Type B pancreatic cell (in vitro differentiated cells): ENCODE results near the gene CDHR3. TPM values are rescaled to one million over a fixed set of nuclear protein-coding genes. Genes with fewer than 3 reads are reported as not detected.

Source experiments
- DNase-seq: peaks from one replicate; pipeline ENCODE4 v3.0.0; 2021; ENCODE audit warnings: mixed read lengths; ENCODE audit not compliant: unreplicated experiment; ENCODE audit errors: extremely low spot score
- H3K27ac Mint-ChIP-seq: 2 replicates; pipeline ENCODE4 v1.8.0; 2021; ENCODE audit warnings: mild to moderate bottlenecking, mixed read lengths
- H3K27me3 Mint-ChIP-seq: 2 replicates; pipeline ENCODE4 v1.8.0; 2021; ENCODE audit warnings: mixed read lengths
- H3K36me3 Mint-ChIP-seq: 2 replicates; pipeline ENCODE4 v1.8.0; 2021; ENCODE audit warnings: mixed read lengths
- H3K4me1 Mint-ChIP-seq: one replicate; pipeline ENCODE4 v1.8.0; 2021; ENCODE audit warnings: mixed read lengths; ENCODE audit not compliant: unreplicated experiment
- H3K4me3 Mint-ChIP-seq: 2 replicates; pipeline ENCODE4 v1.8.0; 2021; ENCODE audit warnings: mild to moderate bottlenecking, mixed read lengths
- H3K9me3 Mint-ChIP-seq: 2 replicates; pipeline ENCODE4 v1.8.0; 2021; ENCODE audit warnings: mixed read lengths
- CTCF ChIP-seq: fragments of 200-600 bp; sonication (generic); conservative IDR thresholded peaks from 2 replicates; pipeline ENCODE4 v1.5.0; 2021; ENCODE audit warnings: antibody characterized with exemption, mild to moderate bottlenecking
- long read RNA-seq: library from polyadenylated mRNA; unstranded; transcript quantifications from one replicate; pipeline ENCODE4 v2.0.0, GENCODE V29; 2020
- total RNA-seq: library from RNA; stranded (reverse); gene quantifications from 2 replicates; pipeline ENCODE4 v1.2.1, GENCODE V29; 2021; ENCODE audit warnings: low replicate concordance

CDHR3 gene, protein sequence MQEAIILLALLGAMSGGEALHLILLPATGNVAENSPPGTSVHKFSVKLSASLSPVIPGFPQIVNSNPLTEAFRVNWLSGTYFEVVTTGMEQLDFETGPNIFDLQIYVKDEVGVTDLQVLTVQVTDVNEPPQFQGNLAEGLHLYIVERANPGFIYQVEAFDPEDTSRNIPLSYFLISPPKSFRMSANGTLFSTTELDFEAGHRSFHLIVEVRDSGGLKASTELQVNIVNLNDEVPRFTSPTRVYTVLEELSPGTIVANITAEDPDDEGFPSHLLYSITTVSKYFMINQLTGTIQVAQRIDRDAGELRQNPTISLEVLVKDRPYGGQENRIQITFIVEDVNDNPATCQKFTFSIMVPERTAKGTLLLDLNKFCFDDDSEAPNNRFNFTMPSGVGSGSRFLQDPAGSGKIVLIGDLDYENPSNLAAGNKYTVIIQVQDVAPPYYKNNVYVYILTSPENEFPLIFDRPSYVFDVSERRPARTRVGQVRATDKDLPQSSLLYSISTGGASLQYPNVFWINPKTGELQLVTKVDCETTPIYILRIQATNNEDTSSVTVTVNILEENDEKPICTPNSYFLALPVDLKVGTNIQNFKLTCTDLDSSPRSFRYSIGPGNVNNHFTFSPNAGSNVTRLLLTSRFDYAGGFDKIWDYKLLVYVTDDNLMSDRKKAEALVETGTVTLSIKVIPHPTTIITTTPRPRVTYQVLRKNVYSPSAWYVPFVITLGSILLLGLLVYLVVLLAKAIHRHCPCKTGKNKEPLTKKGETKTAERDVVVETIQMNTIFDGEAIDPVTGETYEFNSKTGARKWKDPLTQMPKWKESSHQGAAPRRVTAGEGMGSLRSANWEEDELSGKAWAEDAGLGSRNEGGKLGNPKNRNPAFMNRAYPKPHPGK
- total RNA-seq, result 5.6 and 15.5 TPM in 2 replicates
- long read RNA-seq, partial matches to known transcripts, result 1 of 10 reads
- long read RNA-seq, other reads (novel, unspliced or antisense), result 9 of 10 reads

DNA sequence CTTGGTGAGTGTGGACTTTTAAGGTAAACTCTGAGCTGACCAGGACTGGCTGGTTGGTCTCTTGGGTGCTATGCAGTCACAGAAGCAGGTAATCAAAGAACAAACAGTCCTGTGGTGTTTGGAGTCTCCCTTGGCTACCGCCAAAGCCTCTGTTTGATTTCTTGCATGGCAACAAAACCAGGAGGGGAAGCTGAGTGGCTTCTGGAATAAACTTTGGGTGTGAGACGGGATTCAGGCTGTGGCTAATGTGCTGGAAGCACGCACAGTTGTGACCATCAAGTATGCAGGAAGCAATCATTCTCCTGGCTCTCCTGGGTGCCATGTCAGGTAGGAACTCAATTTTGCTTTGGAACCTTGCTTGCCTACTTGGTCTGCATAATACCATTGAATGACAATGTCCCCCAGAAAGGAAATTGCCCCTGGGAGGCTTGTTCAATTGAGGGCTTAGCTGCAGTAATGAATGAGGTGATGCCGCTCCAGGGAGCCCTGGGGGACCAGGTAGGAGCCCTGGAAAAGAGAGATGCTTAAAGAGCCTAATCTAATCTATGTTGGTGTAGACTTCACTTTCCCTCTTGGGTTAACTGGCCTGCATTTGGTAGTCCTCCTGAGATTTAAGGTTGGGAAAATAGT is at the start of gene CDHR3:
Gene CDHR3, plus strand, starts transcription at position 227 of the 630 bp plus-strand sequence. Its CDS starts 55 bp downstream, at position 282.
- no peaks in the 10 kb centered on the region for H3K36me3 Mint-ChIP-seq
- no peaks in the 10 kb centered on the region for H3K9me3 Mint-ChIP-seq
- H3K27ac Mint-ChIP-seq, result peak within 1 kb of the TSS; percentile 55
- no peak for TF ChIP-seq CTCF
- peaks cover 4% of the 10 kb centered on the region for H3K27me3 Mint-ChIP-seq
- DNase-seq, result peak; percentile 16
- H3K4me1 Mint-ChIP-seq, result no peaks in the 10 kb centered on the region
- H3K4me3 Mint-ChIP-seq, result peak within 1 kb of the TSS; percentile 11

DNA sequence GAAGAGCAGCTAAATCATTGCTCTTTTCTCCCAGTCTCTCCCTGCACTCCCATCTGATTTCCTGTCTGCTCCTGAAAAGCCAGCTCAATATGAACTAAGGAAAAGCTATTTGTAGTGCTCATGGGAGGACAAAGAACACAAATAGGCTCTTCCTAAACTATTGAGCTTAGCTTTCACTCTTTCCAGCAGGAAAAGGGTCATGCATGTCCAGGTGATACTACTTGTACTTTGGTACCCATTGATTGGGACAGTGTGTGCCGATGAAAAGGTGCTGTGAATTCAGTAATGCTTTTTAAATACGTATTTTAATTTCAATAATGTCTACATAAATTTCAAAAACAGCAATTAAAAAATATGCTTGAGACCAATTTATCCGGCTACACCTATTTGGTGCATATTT is 49.1 kb upstream of the CDHR3 start:
- H3K9me3 Mint-ChIP-seq, result peaks cover 4% of the 10 kb centered on the region
- H3K27ac Mint-ChIP-seq, result no peak overlapping the region
- no peaks in the 10 kb centered on the region for H3K27me3 Mint-ChIP-seq
- H3K4me1 Mint-ChIP-seq, result no peaks in the 10 kb centered on the region
- peaks cover 13% of the 10 kb centered on the region for H3K36me3 Mint-ChIP-seq
- no peak for DNase-seq
- no peak overlapping the region for H3K4me3 Mint-ChIP-seq
- TF ChIP-seq CTCF, result no peak

- Mint-ChIP-seq H3K9me3 (no peaks in the 10 kb centered on the region), H3K4me1 (no peaks in the 10 kb centered on the region), H3K27ac (no peak overlapping the region), H3K27me3 (no peaks in the 10 kb centered on the region), H3K4me3 (no peak overlapping the region), H3K36me3 (peaks cover 3% of the 10 kb centered on the region)
- no peak for TF ChIP-seq CTCF
- DNase-seq, result no peak
Observed at GRCh38 chr7:105916603-105917002, 46.5 kb upstream of the CDHR3 start.

DNA sequence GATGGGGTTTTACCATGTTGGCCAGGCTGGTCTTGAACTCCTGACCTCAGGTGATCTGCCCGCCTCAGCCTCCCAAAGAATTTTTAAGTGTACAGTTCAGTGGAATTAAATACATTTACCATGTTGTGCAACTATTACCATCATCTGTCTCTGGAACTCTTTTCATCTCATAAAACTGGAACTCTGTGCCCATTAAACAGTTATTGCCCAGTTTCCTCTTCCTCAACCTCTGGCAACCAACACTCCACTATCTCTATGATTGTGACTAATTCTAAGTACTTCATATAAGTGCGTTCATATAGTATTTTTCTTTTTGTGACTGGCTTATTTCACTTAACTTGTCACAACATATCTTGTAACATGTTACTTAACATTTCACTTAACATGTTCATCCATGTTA is 45.4 kb upstream of the CDHR3 start:
- Mint-ChIP-seq H3K27me3 (no peaks in the 10 kb centered on the region), H3K9me3 (no peaks in the 10 kb centered on the region), H3K27ac (no peak overlapping the region), H3K4me3 (no peak overlapping the region), H3K4me1 (no peaks in the 10 kb centered on the region), H3K36me3 (no peaks in the 10 kb centered on the region)
- DNase-seq, result no peak
- no peak for TF ChIP-seq CTCF

- Mint-ChIP-seq H3K27me3 (peaks cover 2% of the 10 kb centered on the region), H3K36me3 (peaks cover 2% of the 10 kb centered on the region), H3K4me3 (no peak overlapping the region), H3K4me1 (no peaks in the 10 kb centered on the region), H3K9me3 (no peaks in the 10 kb centered on the region), H3K27ac (no peak overlapping the region)
- no peak for DNase-seq
- TF ChIP-seq CTCF, result no peak
Observed at GRCh38 chr7:105920766-105921165, 42.3 kb upstream of the CDHR3 start.
